ENCODE measurements around the gene SORBS2. TPM values are rescaled to one million over a fixed set of nuclear protein-coding genes. Genes with fewer than 3 reads are reported as not detected.

Gene SORBS2
- total RNA-seq, 1 experiment from 2014 or later = not detected

- Histone ChIP-seq H3K9ac (ENCODE audit: low read length) (no peak overlapping the region), H2AFZ (ENCODE audit: low read length) (no peak overlapping the region), H3K4me2 (ENCODE audit: low read depth, low read length, poor library complexity, severe bottlenecking) (no peak overlapping the region)
These were observed 155.5 kb downstream of the SORBS2 start for GRCh38 chr4:185656467-185656931.

GRCh38 chr4:185654965-185655554 lies 156.9 kb downstream of the SORBS2 start:
- no peaks in the 10 kb centered on the region for H3K9me2 ChIP-seq (replicated peaks; ENCODE audit: insufficient read depth, low read length)
- no peaks in the 10 kb centered on the region for H3K79me2 ChIP-seq (ENCODE audit: low read length)
- no peaks in the 10 kb centered on the region for H3K27me3 ChIP-seq (ENCODE audit: low read length)
- H2AFZ ChIP-seq (ENCODE audit: low read length) = no peak overlapping the region
- H3K4me1 ChIP-seq (ENCODE audit: low read length) = no peaks in the 10 kb centered on the region
- H3K36me3 ChIP-seq (ENCODE audit: insufficient read depth, low read length) = no peaks in the 10 kb centered on the region
- no peaks in the 10 kb centered on the region for H3K9me3 ChIP-seq (ENCODE audit: low read length)
- H3K9ac ChIP-seq (ENCODE audit: low read length) = no peak overlapping the region
- H3K27ac ChIP-seq (ENCODE audit: low read length) = no peak overlapping the region
- no peak overlapping the region for H3K4me3 ChIP-seq (ENCODE audit: low read length)
- no peak overlapping the region for H3K4me2 ChIP-seq (ENCODE audit: low read depth, low read length, poor library complexity, severe bottlenecking)
- no peaks in the 10 kb centered on the region for H4K20me1 ChIP-seq (ENCODE audit: insufficient read depth, low read depth, low read length)
- no peak for DNase-seq

More at GRCh38 chr4:185656467-185656931, 155.5 kb downstream of the SORBS2 start:
- H3K9me2 ChIP-seq (replicated peaks; ENCODE audit: insufficient read depth, low read length) = no peaks in the 10 kb centered on the region
- no peaks in the 10 kb centered on the region for H3K27me3 ChIP-seq (ENCODE audit: low read length)
- H3K36me3 ChIP-seq (ENCODE audit: insufficient read depth, low read length) = no peaks in the 10 kb centered on the region
- no peaks in the 10 kb centered on the region for H3K79me2 ChIP-seq (ENCODE audit: low read length)
- H4K20me1 ChIP-seq (ENCODE audit: insufficient read depth, low read depth, low read length) = no peaks in the 10 kb centered on the region
- no peak overlapping the region for H3K27ac ChIP-seq (ENCODE audit: low read length)
- no peak for DNase-seq
- H3K4me1 ChIP-seq (ENCODE audit: low read length) = no peaks in the 10 kb centered on the region
- no peaks in the 10 kb centered on the region for H3K9me3 ChIP-seq (ENCODE audit: low read length)
- no peak overlapping the region for H3K4me3 ChIP-seq (ENCODE audit: low read length)

GRCh38 chr4:185654311-185654710 lies 157.7 kb downstream of the SORBS2 start:
- no peaks in the 10 kb centered on the region for H3K27me3 ChIP-seq (ENCODE audit: low read length)
- H3K9me2 ChIP-seq (replicated peaks; ENCODE audit: insufficient read depth, low read length) = no peaks in the 10 kb centered on the region
- no peaks in the 10 kb centered on the region for H3K9me3 ChIP-seq (ENCODE audit: low read length)
- H2AFZ ChIP-seq (ENCODE audit: low read length) = no peak overlapping the region
- H3K4me3 ChIP-seq (ENCODE audit: low read length) = no peak overlapping the region
- H4K20me1 ChIP-seq (ENCODE audit: insufficient read depth, low read depth, low read length) = no peaks in the 10 kb centered on the region
- no peak overlapping the region for H3K4me2 ChIP-seq (ENCODE audit: low read depth, low read length, poor library complexity, severe bottlenecking)
- H3K9ac ChIP-seq (ENCODE audit: low read length) = no peak overlapping the region
- no peaks in the 10 kb centered on the region for H3K4me1 ChIP-seq (ENCODE audit: low read length)
- no peak for DNase-seq
- no peaks in the 10 kb centered on the region for H3K36me3 ChIP-seq (ENCODE audit: insufficient read depth, low read length)
- H3K27ac ChIP-seq (ENCODE audit: low read length) = no peak overlapping the region
- H3K79me2 ChIP-seq (ENCODE audit: low read length) = no peaks in the 10 kb centered on the region

GRCh38 chr4:185651851-185652250 lies 160.1 kb downstream of the SORBS2 start:
- Histone ChIP-seq H3K27ac (ENCODE audit: low read length) (no peak overlapping the region), H4K20me1 (ENCODE audit: insufficient read depth, low read depth, low read length) (no peaks in the 10 kb centered on the region), H3K9ac (ENCODE audit: low read length) (no peak overlapping the region), H3K27me3 (ENCODE audit: low read length) (no peaks in the 10 kb centered on the region), H3K9me2 (replicated peaks; ENCODE audit: insufficient read depth, low read length) (no peaks in the 10 kb centered on the region), H3K79me2 (ENCODE audit: low read length) (no peaks in the 10 kb centered on the region), H2AFZ (ENCODE audit: low read length) (no peak overlapping the region), H3K9me3 (ENCODE audit: low read length) (no peaks in the 10 kb centered on the region), H3K4me3 (ENCODE audit: low read length) (no peak overlapping the region), H3K4me2 (ENCODE audit: low read depth, low read length, poor library complexity, severe bottlenecking) (no peak overlapping the region), H3K4me1 (ENCODE audit: low read length) (no peaks in the 10 kb centered on the region), H3K36me3 (ENCODE audit: insufficient read depth, low read length) (no peaks in the 10 kb centered on the region)
- no peak for DNase-seq

- Histone ChIP-seq H3K9ac (ENCODE audit: low read length) (no peak overlapping the region), H3K9me2 (replicated peaks; ENCODE audit: insufficient read depth, low read length) (no peaks in the 10 kb centered on the region), H3K27ac (ENCODE audit: low read length) (no peak overlapping the region), H2AFZ (ENCODE audit: low read length) (no peak overlapping the region), H3K79me2 (ENCODE audit: low read length) (no peaks in the 10 kb centered on the region), H3K4me2 (ENCODE audit: low read depth, low read length, poor library complexity, severe bottlenecking) (no peak overlapping the region), H4K20me1 (ENCODE audit: insufficient read depth, low read depth, low read length) (no peaks in the 10 kb centered on the region), H3K9me3 (ENCODE audit: low read length) (no peaks in the 10 kb centered on the region), H3K36me3 (ENCODE audit: insufficient read depth, low read length) (no peaks in the 10 kb centered on the region), H3K4me3 (ENCODE audit: low read length) (no peak overlapping the region), H3K4me1 (ENCODE audit: low read length) (no peaks in the 10 kb centered on the region), H3K27me3 (ENCODE audit: low read length) (no peaks in the 10 kb centered on the region)
- no peak for DNase-seq
These were observed 160.8 kb downstream of the SORBS2 start for GRCh38 chr4:185651137-185651677.

- H3K79me2 ChIP-seq (ENCODE audit: low read length) = no peaks in the 10 kb centered on the region
- H3K27me3 ChIP-seq (ENCODE audit: low read length) = no peaks in the 10 kb centered on the region
- no peak for DNase-seq
- no peak overlapping the region for H3K4me3 ChIP-seq (ENCODE audit: low read length)
- H3K9me3 ChIP-seq (ENCODE audit: low read length) = no peaks in the 10 kb centered on the region
- H3K4me1 ChIP-seq (ENCODE audit: low read length) = no peaks in the 10 kb centered on the region
- H4K20me1 ChIP-seq (ENCODE audit: insufficient read depth, low read depth, low read length) = no peaks in the 10 kb centered on the region
- H3K9ac ChIP-seq (ENCODE audit: low read length) = no peak overlapping the region
- no peaks in the 10 kb centered on the region for H3K36me3 ChIP-seq (ENCODE audit: insufficient read depth, low read length)
- no peaks in the 10 kb centered on the region for H3K9me2 ChIP-seq (replicated peaks; ENCODE audit: insufficient read depth, low read length)
- no peak overlapping the region for H2AFZ ChIP-seq (ENCODE audit: low read length)
- no peak overlapping the region for H3K4me2 ChIP-seq (ENCODE audit: low read depth, low read length, poor library complexity, severe bottlenecking)
- H3K27ac ChIP-seq (ENCODE audit: low read length) = no peak overlapping the region
These were observed 163.4 kb downstream of the SORBS2 start for GRCh38 chr4:185648631-185649030.

- H3K4me2 ChIP-seq (ENCODE audit: low read depth, low read length, poor library complexity, severe bottlenecking) = no peak overlapping the region
- H3K4me3 ChIP-seq (ENCODE audit: low read length) = no peak overlapping the region
- H3K9me3 ChIP-seq (ENCODE audit: low read length) = no peaks in the 10 kb centered on the region
- H3K36me3 ChIP-seq (ENCODE audit: insufficient read depth, low read length) = no peaks in the 10 kb centered on the region
- no peaks in the 10 kb centered on the region for H3K79me2 ChIP-seq (ENCODE audit: low read length)
- no peak for DNase-seq
- H3K27ac ChIP-seq (ENCODE audit: low read length) = no peak overlapping the region
- no peaks in the 10 kb centered on the region for H4K20me1 ChIP-seq (ENCODE audit: insufficient read depth, low read depth, low read length)
- H3K27me3 ChIP-seq (ENCODE audit: low read length) = no peaks in the 10 kb centered on the region
- H3K9ac ChIP-seq (ENCODE audit: low read length) = no peak overlapping the region
- H3K9me2 ChIP-seq (replicated peaks; ENCODE audit: insufficient read depth, low read length) = no peaks in the 10 kb centered on the region
- no peak overlapping the region for H2AFZ ChIP-seq (ENCODE audit: low read length)
- H3K4me1 ChIP-seq (ENCODE audit: low read length) = no peaks in the 10 kb centered on the region
These were observed 166.6 kb downstream of the SORBS2 start for GRCh38 chr4:185645403-185645802.

- no peak for DNase-seq
- no peak overlapping the region for H3K4me3 ChIP-seq (ENCODE audit: low read length)
- H3K27ac ChIP-seq (ENCODE audit: low read length) = no peak overlapping the region
- no peaks in the 10 kb centered on the region for H4K20me1 ChIP-seq (ENCODE audit: insufficient read depth, low read depth, low read length)
- H2AFZ ChIP-seq (ENCODE audit: low read length) = no peak overlapping the region
- no peak overlapping the region for H3K4me2 ChIP-seq (ENCODE audit: low read depth, low read length, poor library complexity, severe bottlenecking)
- no peaks in the 10 kb centered on the region for H3K79me2 ChIP-seq (ENCODE audit: low read length)
- H3K9me2 ChIP-seq (replicated peaks; ENCODE audit: insufficient read depth, low read length) = no peaks in the 10 kb centered on the region
- H3K9ac ChIP-seq (ENCODE audit: low read length) = no peak overlapping the region
- no peaks in the 10 kb centered on the region for H3K36me3 ChIP-seq (ENCODE audit: insufficient read depth, low read length)
- H3K9me3 ChIP-seq (ENCODE audit: low read length) = no peaks in the 10 kb centered on the region
- no peaks in the 10 kb centered on the region for H3K27me3 ChIP-seq (ENCODE audit: low read length)
- no peaks in the 10 kb centered on the region for H3K4me1 ChIP-seq (ENCODE audit: low read length)
These were observed 167.6 kb downstream of the SORBS2 start for GRCh38 chr4:185644408-185644807.
